ENCODE data around the gene LEF1.

Gene LEF1

GRCh38 chr4:108174856-108175255 lies 6.1 kb upstream of the LEF1 start:
- DNase-seq: no peak

GRCh38 chr4:108173599-108174057 lies 4.9 kb upstream of the LEF1 start:
- no peak for DNase-seq

GRCh38 chr4:108172753-108173598 lies 4.2 kb upstream of the LEF1 start:
- DNase-seq: no peak

- no peak for DNase-seq
Observed at GRCh38 chr4:108172231-108172752, 3.6 kb upstream of the LEF1 start.

GRCh38 chr4:108171339-108172230 lies 2.9 kb upstream of the LEF1 start:
- DNase-seq: no peak

- DNase-seq: no peak
Observed at GRCh38 chr4:108170631-108171338, 2.1 kb upstream of the LEF1 start.

- no peak for DNase-seq
Observed at GRCh38 chr4:108169664-108170063, 932 bp upstream of the LEF1 start.

GRCh38 chr4:108168160-108168670 lies 517 bp downstream of the LEF1 start:
- no peak for DNase-seq

- no peak for DNase-seq
Observed at GRCh38 chr4:108166441-108167315, 2.1 kb downstream of the LEF1 start.

GRCh38 chr4:108166038-108166437 lies 2.7 kb downstream of the LEF1 start:
- no peak for DNase-seq

GRCh38 chr4:108165586-108165985 lies 3.1 kb downstream of the LEF1 start:
- DNase-seq: no peak

- no peak for DNase-seq
Observed at GRCh38 chr4:108163351-108163750, 5.4 kb downstream of the LEF1 start.

- DNase-seq: no peak
Observed at GRCh38 chr4:108160741-108161352, 7.9 kb downstream of the LEF1 start.

GRCh38 chr4:108159845-108160244 lies 8.9 kb downstream of the LEF1 start:
- DNase-seq: no peak

- no peak for DNase-seq
Observed at GRCh38 chr4:108157655-108158054, 11.1 kb downstream of the LEF1 start.

- no peak for DNase-seq
Observed at GRCh38 chr4:108156391-108156790, 12.3 kb downstream of the LEF1 start.

- no peak for DNase-seq
Observed at GRCh38 chr4:108155373-108155772, 13.4 kb downstream of the LEF1 start.

- no peak for DNase-seq
Observed at GRCh38 chr4:108152980-108153379, 15.8 kb downstream of the LEF1 start.

- DNase-seq: no peak
Observed at GRCh38 chr4:108149588-108150380, 18.9 kb downstream of the LEF1 start.

- no peak for DNase-seq
Observed at GRCh38 chr4:108148316-108148715, 20.4 kb downstream of the LEF1 start.

All from midbrain (tissue), 1 donor.